Endodermal cell (in vitro differentiated cells): ENCODE results near the gene ACADS. TPM values are rescaled to one million over a fixed set of nuclear protein-coding genes. Genes with fewer than 3 reads are reported as not detected.

Experiments
- DNase-seq: peaks from one replicate; pipeline ENCODE4 v3.0.0-alpha.2; 2017
- H3K27ac ChIP-seq: 2 replicates; pipeline ENCODE4 v1.5.1; 2013; ENCODE audit warnings: mild to moderate bottlenecking, low read depth, low read length, moderate library complexity
- H3K27me3 ChIP-seq: 2 replicates; pipeline ENCODE4 v1.6.1; 2013; ENCODE audit warnings: mild to moderate bottlenecking, low read length, moderate library complexity; ENCODE audit not compliant: insufficient read depth, control insufficient read depth, poor library complexity, severe bottlenecking
- H3K36me3 ChIP-seq: 2 replicates; pipeline ENCODE4 v1.7.0; 2013; ENCODE audit warnings: mild to moderate bottlenecking, low read length, moderate library complexity; ENCODE audit not compliant: control insufficient read depth, insufficient read depth
- H3K4me1 ChIP-seq: one replicate; pipeline ENCODE4 v1.7.0; 2013; ENCODE audit warnings: low read length; ENCODE audit not compliant: control insufficient read depth, insufficient read depth
- H3K4me3 ChIP-seq: 2 replicates; pipeline ENCODE4 v1.5.1; 2013; ENCODE audit warnings: mild to moderate bottlenecking, low read length, moderate library complexity
- H3K9ac ChIP-seq: 2 replicates; pipeline ENCODE4 v1.6.1; 2013; ENCODE audit warnings: mild to moderate bottlenecking, low read length, moderate library complexity; ENCODE audit not compliant: poor library complexity, severe bottlenecking; ENCODE audit errors: extremely low read depth
- H3K9me3 ChIP-seq: 2 replicates; pipeline ENCODE4 v1.6.1; 2013; ENCODE audit warnings: mild to moderate bottlenecking, low read length, moderate library complexity; ENCODE audit not compliant: control insufficient read depth
- H3K27ac Mint-ChIP-seq: 2 replicates; pipeline ENCODE4 v1.8.0; 2020; ENCODE audit warnings: mixed read lengths
- H3K27me3 Mint-ChIP-seq: 2 replicates; pipeline ENCODE4 v1.8.0; 2021; ENCODE audit warnings: mild to moderate bottlenecking, mixed read lengths; ENCODE audit not compliant: insufficient read depth
- H3K36me3 Mint-ChIP-seq: 2 replicates; pipeline ENCODE4 v1.8.0; 2020; ENCODE audit warnings: low read depth, mixed read lengths
- H3K4me1 Mint-ChIP-seq: 2 replicates; pipeline ENCODE4 v1.8.0; 2020; ENCODE audit warnings: mixed read lengths
- H3K4me3 Mint-ChIP-seq: 2 replicates; pipeline ENCODE4 v1.8.0; 2020; ENCODE audit warnings: mild to moderate bottlenecking, moderate library complexity, mixed read lengths
- H3K9me3 Mint-ChIP-seq: 2 replicates; pipeline ENCODE4 v1.8.0; 2020; ENCODE audit warnings: mild to moderate bottlenecking, mixed read lengths
- CTCF ChIP-seq: fragments of 200-600 bp; sonication (generic); conservative IDR thresholded peaks from 2 replicates; pipeline ENCODE4 v1.5.0; 2021; ENCODE audit warnings: antibody characterized with exemption, mild to moderate bottlenecking
- WGBS, 2 experiments: methylation state at CpG; one replicate each; pipeline versions ENCODE4 v1.1.5 to v1.1.7; 2013; ENCODE audit warnings: missing lambda C conversion rate in 2 of 2, mixed read lengths in 1 of 2; ENCODE audit not compliant: insufficient coverage in 1 of 2, insufficient read length in 1 of 2; 5-methylcytosine and 5-hydroxymethylcytosine counted together
- total RNA-seq, 2 donors: library from RNA; stranded (reverse); fragmentation: NEBNext Ultra II Directional in 1 of 2; extraction: Animal tissue kit (Norgen Biotek cat#: 25700) in 1 of 2; gene quantifications; 2 replicates in 1 of 2; 3 replicates in 1 of 2; pipeline ENCODE4 v1.2.1, GENCODE V29; 2021

ACADS gene
- total RNA-seq, 2 donors from 2014 or later: 8.0 to 9.2 TPM

GRCh38 chr12:120741476-120742421, 16.1 kb downstream of the ACADS start:
- Mint-ChIP-seq H3K4me3 (no peak overlapping the region), H3K36me3 (no peaks in the 10 kb centered on the region), H3K4me1 (no peaks in the 10 kb centered on the region), H3K9me3 (no peaks in the 10 kb centered on the region), H3K27ac (no peak overlapping the region), H3K27me3 (no peaks in the 10 kb centered on the region)
- Histone ChIP-seq H3K9ac (no peak overlapping the region), H3K27me3 (no peaks in the 10 kb centered on the region), H3K9me3 (no peaks in the 10 kb centered on the region), H3K4me1 (no peaks in the 10 kb centered on the region), H3K36me3 (no peaks in the 10 kb centered on the region), H3K4me3 (no peak overlapping the region), H3K27ac (no peak overlapping the region)
- no peak for DNase-seq
- WGBS, 2 experiments: 86 to 93% methylated on average over 19 to 33 of the region's 33 CpGs
- TF ChIP-seq CTCF: no peak

GRCh38 chr12:120744922-120745493, 19.4 kb downstream of the ACADS start:
- Histone ChIP-seq H3K9ac (no peak overlapping the region), H3K9me3 (no peaks in the 10 kb centered on the region), H3K36me3 (no peaks in the 10 kb centered on the region), H3K27ac (no peak overlapping the region), H3K4me3 (no peak overlapping the region), H3K27me3 (no peaks in the 10 kb centered on the region), H3K4me1 (no peaks in the 10 kb centered on the region)
- H3K9me3 Mint-ChIP-seq: no peaks in the 10 kb centered on the region
- H3K4me3 Mint-ChIP-seq: no peak overlapping the region
- H3K27me3 Mint-ChIP-seq: no peaks in the 10 kb centered on the region
- WGBS, 2 experiments: 93 to 99% methylated on average over 12 to 15 of the region's 15 CpGs
- no peaks in the 10 kb centered on the region for H3K36me3 Mint-ChIP-seq
- H3K4me1 Mint-ChIP-seq: no peaks in the 10 kb centered on the region
- H3K27ac Mint-ChIP-seq: no peak overlapping the region
- TF ChIP-seq CTCF: no peak
- no peak for DNase-seq

GRCh38 chr12:120748242-120748641, 22.6 kb downstream of the ACADS start:
- Histone ChIP-seq H3K9ac (no peak overlapping the region), H3K27me3 (no peaks in the 10 kb centered on the region), H3K27ac (no peak overlapping the region), H3K9me3 (no peaks in the 10 kb centered on the region), H3K4me3 (no peak overlapping the region), H3K36me3 (no peaks in the 10 kb centered on the region), H3K4me1 (no peaks in the 10 kb centered on the region)
- no peaks in the 10 kb centered on the region for H3K36me3 Mint-ChIP-seq
- no peaks in the 10 kb centered on the region for H3K9me3 Mint-ChIP-seq
- no peak overlapping the region for H3K27ac Mint-ChIP-seq
- 96 to 97% methylated on average over 6 to 7 of the region's 7 CpGs for WGBS, 2 experiments
- DNase-seq: no peak
- no peaks in the 10 kb centered on the region for H3K27me3 Mint-ChIP-seq
- H3K4me3 Mint-ChIP-seq: no peak overlapping the region
- H3K4me1 Mint-ChIP-seq: no peaks in the 10 kb centered on the region
- TF ChIP-seq CTCF: no peak
